GM12878 (cell line): ENCODE results near the gene GNB2. TPM values are rescaled to one million over a fixed set of nuclear protein-coding genes. Genes with fewer than 3 reads are reported as not detected.

Experiments
- ATAC-seq: fragments of 200-7000 bp; cut with Tn5 transposase; 3 replicates; pipeline ENCODE4 v1.9.1; 2020; ENCODE audit warnings: mild to moderate bottlenecking, moderate library complexity
- BruUV-seq: library from RNA; stranded (reverse); fragments of 400-500 nt; replicated peaks from 2 replicates; lab custom pipeline; 2021; lab: Mats Ljungman, UMichigan
- CTCF ChIA-PET: fragments of 300-600 bp; sonication (Branson Sonifier 250); formaldehyde crosslinking; extraction: SDS; loops from one replicate; lab custom pipeline; 2021; ENCODE audit warnings: inconsistent platforms; lab: Yijun Ruan, JAX
- POLR2A ChIA-PET: fragments of 350-600 bp; formaldehyde crosslinking; extraction: SDS; loops from one replicate; lab custom pipeline; 2021; ENCODE audit warnings: inconsistent platforms; lab: Charles Lee
- RAD21 ChIA-PET: fragments of 300-600 bp; sonication (Branson Sonifier 250); formaldehyde crosslinking; loops from one replicate; lab custom pipeline; 2023; ENCODE audit warnings: antibody characterized with exemption; ENCODE audit not compliant: unreplicated experiment; lab: Charles Lee
- SMC1A ChIA-PET: fragments of 300-600 bp; sonication (Branson Sonifier 250); formaldehyde crosslinking; loops from one replicate; lab custom pipeline; 2023; ENCODE audit not compliant: unreplicated experiment, uncharacterized antibody; lab: Charles Lee
- DNase-seq: peaks from one replicate; pipeline ENCODE4 v3.0.0-alpha.2; 2011; ENCODE audit warnings: low read depth, low spot score
- FAIRE-seq: peaks from 3 replicates; lab custom pipeline; 2011; peaks lifted over from hg19 to GRCh38; lab: Jason Lieb, UNC
- H2AFZ ChIP-seq: 2 replicates; pipeline ENCODE4 v1.6.0; 2011; ENCODE audit warnings: low read depth, low read length, control low read depth; ENCODE audit not compliant: control insufficient read depth
- H3K27ac ChIP-seq: 2 replicates; pipeline ENCODE4 v1.5.1; 2011; ENCODE audit warnings: control low read depth; ENCODE audit not compliant: control insufficient read depth, insufficient read depth
- H3K27me3 ChIP-seq, 2 experiments: replicated peaks in 1 of 2; 2 replicates each; pipeline versions ENCODE4 v1.6.0 to v1.6.1; 2011; ENCODE audit warnings: low read length in 1 of 2; ENCODE audit not compliant: control insufficient read depth in 2 of 2, insufficient read depth in 2 of 2
- H3K36me3 ChIP-seq, 2 experiments: 2 replicates each; pipeline ENCODE4 v1.5.1; 2011; ENCODE audit warnings: low read length in 1 of 2; ENCODE audit not compliant: control insufficient read depth in 2 of 2, insufficient read depth in 2 of 2
- H3K4me1 ChIP-seq: 2 replicates; pipeline ENCODE4 v1.6.1; 2011; ENCODE audit warnings: mild to moderate bottlenecking, low read length, moderate library complexity, mixed read lengths; ENCODE audit not compliant: control insufficient read depth, insufficient read depth
- H3K4me2 ChIP-seq: 2 replicates; pipeline ENCODE4 v1.6.0; 2011; ENCODE audit warnings: control low read depth; ENCODE audit not compliant: control insufficient read depth, insufficient read depth
- H3K4me3 ChIP-seq: fragments of 200-600 bp; sonication (generic); 2 replicates; pipeline ENCODE4 v1.5.1; 2016
- H3K79me2 ChIP-seq: 2 replicates; pipeline ENCODE4 v1.6.0; 2011; ENCODE audit warnings: low read length; ENCODE audit not compliant: control insufficient read depth, insufficient read depth
- H3K9ac ChIP-seq: 2 replicates; pipeline ENCODE4 v1.8.0; 2011; ENCODE audit warnings: low read length, control low read depth, mixed read lengths; ENCODE audit not compliant: control insufficient read depth, insufficient read depth
- H3K9me3 ChIP-seq: replicated peaks from 3 replicates; pipeline ENCODE4 v1.5.1; 2011; ENCODE audit warnings: mild to moderate bottlenecking, low read length; ENCODE audit not compliant: control insufficient read depth, insufficient read depth
- H4K20me1 ChIP-seq: 2 replicates; pipeline ENCODE4 v1.6.0; 2011; ENCODE audit not compliant: control insufficient read depth, insufficient read depth
- GATAD2B ChIP-seq: fragments of 450-650 bp; conservative IDR thresholded peaks from 2 replicates; pipeline ENCODE4 v1.6.1; 2017; ENCODE audit warnings: low read depth, mild to moderate bottlenecking, moderate library complexity
- HDAC2 ChIP-seq: fragments of 200-600 bp; sonication (generic); IDR thresholded peaks from 2 replicates; pipeline ENCODE4 v1.6.1; 2017
- LARP7 ChIP-seq: fragments of 450-650 bp; IDR thresholded peaks from 2 replicates; pipeline ENCODE4 v1.6.1; 2017; ENCODE audit warnings: mild to moderate bottlenecking
- RBBP5 ChIP-seq: fragments of 200-600 bp; sonication (generic); conservative IDR thresholded peaks from 2 replicates; pipeline ENCODE4 v1.6.1; 2016
- SP1 ChIP-seq: IDR thresholded peaks from one replicate; pipeline ENCODE4 v1.6.1; 2011; ENCODE audit warnings: low read depth, low read length
- SRF ChIP-seq, 2 experiments: IDR thresholded peaks; 2 replicates each; pipeline ENCODE4 v1.6.1; 2011; ENCODE audit warnings: low read depth in 2 of 2, low read length in 2 of 2, mild to moderate bottlenecking in 1 of 2, moderate library complexity in 1 of 2
- TBL1XR1 ChIP-seq: IDR thresholded peaks from 2 replicates; pipeline ENCODE4 v1.6.1; 2012; ENCODE audit warnings: low read depth, low read length, improper control_type of control experiment
- ZSCAN29 ChIP-seq: fragments of 450-650 bp; IDR thresholded peaks from 2 replicates; pipeline ENCODE4 v1.6.1; 2017; ENCODE audit warnings: mild to moderate bottlenecking, moderate library complexity
- WGBS: methylation state at CpG from one replicate; pipeline ENCODE4 v1.1.6; 2016; ENCODE audit warnings: low lambda C conversion rate; ENCODE audit not compliant: insufficient replicate concordance, insufficient coverage; ENCODE audit errors: missing lambda C conversion rate; 5-methylcytosine and 5-hydroxymethylcytosine counted together
- in situ Hi-C: fragments of 300-500 bp; cut with MboI; formaldehyde crosslinking; loops from 9 replicates; pipeline ENCODE4 v1.14.3; 2018; ENCODE audit warnings: mixed read lengths
- intact Hi-C: fragments of 100-400 bp; cut with micrococcal nuclease; formaldehyde crosslinking; loops from one replicate; pipeline ENCODE4 v1.14.2; 2022; ENCODE audit not compliant: unreplicated experiment
- polyA plus RNA-seq, 11 experiments: library from polyadenylated mRNA; depleted of rRNA in 4 of 11; unstranded in 6 of 11; stranded (reverse) in 5 of 11; fragments of >200 nt; fragmentation: Nextera tagmentation in 4 of 11; fragmentation: Illumina TruSeq in 1 of 11; extraction: Ambion mirVana in 4 of 11; extraction: Trizol in 1 of 11; gene quantifications; 1 replicate in 1 of 11; 2 replicates in 10 of 11; pipeline versions ENCODE4 v1.2.1 to v1.2.3, GENCODE V29; 2011 to 2016; ENCODE audit warnings: inconsistent platforms in 2 of 11, missing spikeins in 2 of 11, low read depth in 1 of 11
- total RNA-seq, 4 experiments: library from RNA; depleted of rRNA in 3 of 4; stranded (reverse); fragments of >200 nt in 3 of 4; fragmentation: Illumina TruSeq in 1 of 4; extraction: Trizol in 1 of 4; gene quantifications; 2 replicates each; pipeline versions ENCODE4 v1.2.1 to v1.2.3, GENCODE V29; 2013 to 2021
- TF ChIP-seq, protein P1 (sequence below): IDR thresholded peaks from 2 replicates; pipeline ENCODE4 v1.6.1; 2012; ENCODE audit warnings: mild to moderate bottlenecking, low read depth, low read length
- TF ChIP-seq, protein P2 (sequence below): fragments of 450-650 bp; IDR thresholded peaks from 2 replicates; pipeline ENCODE4 v1.6.1; 2017; ENCODE audit warnings: antibody characterized with exemption, mild to moderate bottlenecking, moderate library complexity
- TF ChIP-seq, protein P3 (sequence below): fragments of 450-650 bp; IDR thresholded peaks from 2 replicates; pipeline ENCODE4 v1.6.1; 2017; ENCODE audit warnings: mild to moderate bottlenecking, moderate library complexity
- TF ChIP-seq, protein P4 (sequence below): fragments of 450-650 bp; IDR thresholded peaks from 2 replicates; pipeline ENCODE4 v1.6.1; 2017; ENCODE audit warnings: low read depth, mild to moderate bottlenecking, moderate library complexity

The GNB2 gene
- total and polyA plus RNA-seq, 10 of the 15 experiments (the other 5 are each of a cell fraction or from before 2014, with no cell fraction given) = 0.35 to 175 (median 59.7) TPM

DNA sequence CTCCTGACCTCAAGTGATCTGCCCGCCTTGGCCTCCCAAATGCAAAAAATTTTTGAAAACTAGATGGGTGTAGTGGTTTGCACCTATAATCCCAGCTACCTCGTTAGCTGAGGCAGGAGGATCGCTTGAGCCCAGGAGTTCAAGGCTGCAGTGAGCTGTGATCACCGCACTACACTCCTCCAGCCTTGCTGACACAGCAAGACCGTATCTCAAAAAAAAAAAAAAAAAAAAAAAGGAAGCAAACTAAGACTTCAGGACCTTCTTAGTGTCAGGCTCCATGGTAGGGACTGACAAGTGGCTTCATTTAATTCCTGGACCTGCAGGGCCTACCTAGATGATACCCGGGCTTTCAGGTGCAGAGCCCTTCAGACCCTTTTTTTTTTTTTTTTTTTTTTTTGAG lies 34.9 kb downstream of the GNB2 start (continued):
- TF ChIP-seq, protein P1, sequence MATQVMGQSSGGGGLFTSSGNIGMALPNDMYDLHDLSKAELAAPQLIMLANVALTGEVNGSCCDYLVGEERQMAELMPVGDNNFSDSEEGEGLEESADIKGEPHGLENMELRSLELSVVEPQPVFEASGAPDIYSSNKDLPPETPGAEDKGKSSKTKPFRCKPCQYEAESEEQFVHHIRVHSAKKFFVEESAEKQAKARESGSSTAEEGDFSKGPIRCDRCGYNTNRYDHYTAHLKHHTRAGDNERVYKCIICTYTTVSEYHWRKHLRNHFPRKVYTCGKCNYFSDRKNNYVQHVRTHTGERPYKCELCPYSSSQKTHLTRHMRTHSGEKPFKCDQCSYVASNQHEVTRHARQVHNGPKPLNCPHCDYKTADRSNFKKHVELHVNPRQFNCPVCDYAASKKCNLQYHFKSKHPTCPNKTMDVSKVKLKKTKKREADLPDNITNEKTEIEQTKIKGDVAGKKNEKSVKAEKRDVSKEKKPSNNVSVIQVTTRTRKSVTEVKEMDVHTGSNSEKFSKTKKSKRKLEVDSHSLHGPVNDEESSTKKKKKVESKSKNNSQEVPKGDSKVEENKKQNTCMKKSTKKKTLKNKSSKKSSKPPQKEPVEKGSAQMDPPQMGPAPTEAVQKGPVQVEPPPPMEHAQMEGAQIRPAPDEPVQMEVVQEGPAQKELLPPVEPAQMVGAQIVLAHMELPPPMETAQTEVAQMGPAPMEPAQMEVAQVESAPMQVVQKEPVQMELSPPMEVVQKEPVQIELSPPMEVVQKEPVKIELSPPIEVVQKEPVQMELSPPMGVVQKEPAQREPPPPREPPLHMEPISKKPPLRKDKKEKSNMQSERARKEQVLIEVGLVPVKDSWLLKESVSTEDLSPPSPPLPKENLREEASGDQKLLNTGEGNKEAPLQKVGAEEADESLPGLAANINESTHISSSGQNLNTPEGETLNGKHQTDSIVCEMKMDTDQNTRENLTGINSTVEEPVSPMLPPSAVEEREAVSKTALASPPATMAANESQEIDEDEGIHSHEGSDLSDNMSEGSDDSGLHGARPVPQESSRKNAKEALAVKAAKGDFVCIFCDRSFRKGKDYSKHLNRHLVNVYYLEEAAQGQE = no peak
- no peak for TF ChIP-seq GATAD2B
- TF ChIP-seq, protein P2, sequence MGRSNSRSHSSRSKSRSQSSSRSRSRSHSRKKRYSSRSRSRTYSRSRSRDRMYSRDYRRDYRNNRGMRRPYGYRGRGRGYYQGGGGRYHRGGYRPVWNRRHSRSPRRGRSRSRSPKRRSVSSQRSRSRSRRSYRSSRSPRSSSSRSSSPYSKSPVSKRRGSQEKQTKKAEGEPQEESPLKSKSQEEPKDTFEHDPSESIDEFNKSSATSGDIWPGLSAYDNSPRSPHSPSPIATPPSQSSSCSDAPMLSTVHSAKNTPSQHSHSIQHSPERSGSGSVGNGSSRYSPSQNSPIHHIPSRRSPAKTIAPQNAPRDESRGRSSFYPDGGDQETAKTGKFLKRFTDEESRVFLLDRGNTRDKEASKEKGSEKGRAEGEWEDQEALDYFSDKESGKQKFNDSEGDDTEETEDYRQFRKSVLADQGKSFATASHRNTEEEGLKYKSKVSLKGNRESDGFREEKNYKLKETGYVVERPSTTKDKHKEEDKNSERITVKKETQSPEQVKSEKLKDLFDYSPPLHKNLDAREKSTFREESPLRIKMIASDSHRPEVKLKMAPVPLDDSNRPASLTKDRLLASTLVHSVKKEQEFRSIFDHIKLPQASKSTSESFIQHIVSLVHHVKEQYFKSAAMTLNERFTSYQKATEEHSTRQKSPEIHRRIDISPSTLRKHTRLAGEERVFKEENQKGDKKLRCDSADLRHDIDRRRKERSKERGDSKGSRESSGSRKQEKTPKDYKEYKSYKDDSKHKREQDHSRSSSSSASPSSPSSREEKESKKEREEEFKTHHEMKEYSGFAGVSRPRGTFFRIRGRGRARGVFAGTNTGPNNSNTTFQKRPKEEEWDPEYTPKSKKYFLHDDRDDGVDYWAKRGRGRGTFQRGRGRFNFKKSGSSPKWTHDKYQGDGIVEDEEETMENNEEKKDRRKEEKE = no peak

DNA sequence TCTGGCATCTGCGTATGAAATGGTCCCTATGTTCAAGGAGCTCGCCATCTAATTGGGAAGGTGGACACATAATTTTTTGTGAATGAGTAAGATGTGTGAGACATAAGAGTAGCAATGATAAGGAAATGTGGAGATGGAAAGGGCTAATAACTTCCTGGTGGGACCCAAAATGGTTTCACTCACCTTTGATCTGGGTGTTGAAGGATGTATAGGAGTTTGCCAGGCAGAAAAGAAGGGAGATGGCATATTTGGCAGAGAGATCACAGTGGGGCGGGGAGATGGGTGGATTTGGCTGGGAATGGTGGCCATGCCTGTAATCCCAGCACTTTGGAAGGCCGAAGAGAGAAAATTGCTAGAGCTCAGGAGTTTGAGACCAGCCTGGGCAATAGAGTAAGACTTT lies 36.9 kb downstream of the GNB2 start:
- no TSS peak for BruUV-seq
- in situ Hi-C loops = no loop called here
- Histone ChIP-seq H2AFZ (no peak overlapping the region), H3K9me3 (no peaks in the 10 kb centered on the region)
- TF ChIP-seq SRF (IDR thresholded peaks at IDR 0.05; ENCODE audit: low read depth in 2 of 2, low read length in 2 of 2) (no peak), SP1 (no peak), TBL1XR1 (no peak), HDAC2 (no peak), LARP7 (no peak), RBBP5 (no peak), ZSCAN29 (no peak)
- TF ChIP-seq, protein P3, sequence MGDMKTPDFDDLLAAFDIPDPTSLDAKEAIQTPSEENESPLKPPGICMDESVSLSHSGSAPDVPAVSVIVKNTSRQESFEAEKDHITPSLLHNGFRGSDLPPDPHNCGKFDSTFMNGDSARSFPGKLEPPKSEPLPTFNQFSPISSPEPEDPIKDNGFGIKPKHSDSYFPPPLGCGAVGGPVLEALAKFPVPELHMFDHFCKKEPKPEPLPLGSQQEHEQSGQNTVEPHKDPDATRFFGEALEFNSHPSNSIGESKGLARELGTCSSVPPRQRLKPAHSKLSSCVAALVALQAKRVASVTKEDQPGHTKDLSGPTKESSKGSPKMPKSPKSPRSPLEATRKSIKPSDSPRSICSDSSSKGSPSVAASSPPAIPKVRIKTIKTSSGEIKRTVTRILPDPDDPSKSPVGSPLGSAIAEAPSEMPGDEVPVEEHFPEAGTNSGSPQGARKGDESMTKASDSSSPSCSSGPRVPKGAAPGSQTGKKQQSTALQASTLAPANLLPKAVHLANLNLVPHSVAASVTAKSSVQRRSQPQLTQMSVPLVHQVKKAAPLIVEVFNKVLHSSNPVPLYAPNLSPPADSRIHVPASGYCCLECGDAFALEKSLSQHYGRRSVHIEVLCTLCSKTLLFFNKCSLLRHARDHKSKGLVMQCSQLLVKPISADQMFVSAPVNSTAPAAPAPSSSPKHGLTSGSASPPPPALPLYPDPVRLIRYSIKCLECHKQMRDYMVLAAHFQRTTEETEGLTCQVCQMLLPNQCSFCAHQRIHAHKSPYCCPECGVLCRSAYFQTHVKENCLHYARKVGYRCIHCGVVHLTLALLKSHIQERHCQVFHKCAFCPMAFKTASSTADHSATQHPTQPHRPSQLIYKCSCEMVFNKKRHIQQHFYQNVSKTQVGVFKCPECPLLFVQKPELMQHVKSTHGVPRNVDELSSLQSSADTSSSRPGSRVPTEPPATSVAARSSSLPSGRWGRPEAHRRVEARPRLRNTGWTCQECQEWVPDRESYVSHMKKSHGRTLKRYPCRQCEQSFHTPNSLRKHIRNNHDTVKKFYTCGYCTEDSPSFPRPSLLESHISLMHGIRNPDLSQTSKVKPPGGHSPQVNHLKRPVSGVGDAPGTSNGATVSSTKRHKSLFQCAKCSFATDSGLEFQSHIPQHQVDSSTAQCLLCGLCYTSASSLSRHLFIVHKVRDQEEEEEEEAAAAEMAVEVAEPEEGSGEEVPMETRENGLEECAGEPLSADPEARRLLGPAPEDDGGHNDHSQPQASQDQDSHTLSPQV = no peak
- TF ChIP-seq, protein P4, sequence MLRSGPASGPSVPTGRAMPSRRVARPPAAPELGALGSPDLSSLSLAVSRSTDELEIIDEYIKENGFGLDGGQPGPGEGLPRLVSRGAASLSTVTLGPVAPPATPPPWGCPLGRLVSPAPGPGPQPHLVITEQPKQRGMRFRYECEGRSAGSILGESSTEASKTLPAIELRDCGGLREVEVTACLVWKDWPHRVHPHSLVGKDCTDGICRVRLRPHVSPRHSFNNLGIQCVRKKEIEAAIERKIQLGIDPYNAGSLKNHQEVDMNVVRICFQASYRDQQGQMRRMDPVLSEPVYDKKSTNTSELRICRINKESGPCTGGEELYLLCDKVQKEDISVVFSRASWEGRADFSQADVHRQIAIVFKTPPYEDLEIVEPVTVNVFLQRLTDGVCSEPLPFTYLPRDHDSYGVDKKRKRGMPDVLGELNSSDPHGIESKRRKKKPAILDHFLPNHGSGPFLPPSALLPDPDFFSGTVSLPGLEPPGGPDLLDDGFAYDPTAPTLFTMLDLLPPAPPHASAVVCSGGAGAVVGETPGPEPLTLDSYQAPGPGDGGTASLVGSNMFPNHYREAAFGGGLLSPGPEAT = no peak
- TF ChIP-seq, all 136 proteins: peak for 0
- H3K9ac ChIP-seq = no peak overlapping the region
- no peak overlapping the region for H3K4me3 ChIP-seq
- H3K36me3 ChIP-seq = peaks cover 0 to 5% of the 10 kb centered on the region in 2 experiments; a peak in 2 of 4 replicates
- 94% methylated on average over 4 of the region's 4 CpGs for WGBS
- intact Hi-C loops = no loop called here
- SMC1A ChIA-PET = no interaction called here
- CTCF ChIA-PET = no interaction called here
- no peak overlapping the region for H3K4me2 ChIP-seq
- H3K79me2 ChIP-seq = peaks cover 16% of the 10 kb centered on the region
- RAD21 ChIA-PET = no interaction called here
- H3K27me3 ChIP-seq = no peaks in the 10 kb centered on the region
- H3K27ac ChIP-seq = no peak overlapping the region
- ATAC-seq (no peak), DNase-seq (no peak), FAIRE-seq (no peak)
- POLR2A ChIA-PET = no interaction called here
- H4K20me1 ChIP-seq = no peaks in the 10 kb centered on the region
- H3K4me1 ChIP-seq = peaks cover 8% of the 10 kb centered on the region
